Fibroblast of upper back skin (primary cell): ENCODE results near the gene ERN2.
"Not testable (repeated sequence)": the region's sequence is repeated elsewhere in the genome, so short reads cannot be mapped to it uniquely, and the experiment has no call there.

Source experiments
- DNase-seq: peaks from one replicate; pipeline ENCODE4 v3.0.0-alpha.2; 2013

ERN2 gene

DNA sequence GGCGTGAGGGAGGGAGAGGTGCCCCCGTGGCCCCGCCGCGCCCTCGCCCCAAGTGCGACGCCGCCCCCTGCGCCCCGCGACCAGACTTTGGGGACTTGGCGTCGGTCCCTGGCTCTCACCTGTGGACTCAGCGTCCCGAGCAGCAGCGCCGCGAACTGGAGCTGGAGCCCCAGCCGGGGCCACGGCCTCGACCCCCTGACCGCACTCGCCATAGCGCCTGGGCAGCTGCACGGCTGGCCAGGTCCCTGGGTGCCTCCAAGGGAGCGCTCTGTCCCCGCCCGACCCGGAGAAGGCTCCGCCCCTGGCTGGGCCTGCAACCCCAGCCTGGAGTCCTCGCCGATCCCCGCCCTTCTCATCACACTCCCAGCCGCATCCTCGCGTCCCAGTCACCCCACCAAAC lies at the start of gene ERN2:
TSS of gene ERN2 (minus strand) at position 247 of the 400 bp plus-strand sequence. CDS start at position 212, 35 bp downstream.
- no peak for DNase-seq

DNA sequence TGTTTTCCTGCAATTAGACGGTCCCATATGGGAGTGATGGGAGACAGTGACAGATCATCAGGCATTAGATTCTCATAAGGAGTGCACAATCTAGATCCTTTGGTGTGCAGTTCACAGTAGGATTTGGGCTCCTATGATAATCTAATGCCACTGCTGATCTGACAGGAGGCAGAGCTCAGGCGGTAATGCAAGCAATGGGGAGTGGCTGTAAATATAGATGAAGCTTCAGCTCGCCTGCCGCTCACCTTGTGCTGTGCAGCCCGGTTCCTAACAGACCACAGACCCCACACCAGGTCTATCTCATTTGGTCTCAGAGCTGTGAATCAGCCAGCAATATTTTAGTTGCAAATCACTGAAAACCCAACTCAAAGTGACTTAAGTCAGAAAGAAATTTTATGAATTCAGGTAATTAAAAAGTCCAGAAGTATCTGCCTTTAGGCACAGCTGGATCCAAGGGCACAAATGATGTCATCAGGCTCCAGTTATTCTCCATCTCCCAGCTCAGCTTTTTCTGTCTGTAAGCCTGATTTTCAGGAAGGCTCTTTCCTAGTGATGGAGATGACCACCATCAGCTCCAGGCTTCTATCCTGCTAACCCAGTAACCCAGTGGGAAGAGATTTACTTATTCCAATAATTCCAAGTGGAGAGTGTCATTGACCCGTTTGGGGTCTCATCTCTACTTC lies 45.1 kb upstream of the ERN2 start:
- no peak for DNase-seq

DNA sequence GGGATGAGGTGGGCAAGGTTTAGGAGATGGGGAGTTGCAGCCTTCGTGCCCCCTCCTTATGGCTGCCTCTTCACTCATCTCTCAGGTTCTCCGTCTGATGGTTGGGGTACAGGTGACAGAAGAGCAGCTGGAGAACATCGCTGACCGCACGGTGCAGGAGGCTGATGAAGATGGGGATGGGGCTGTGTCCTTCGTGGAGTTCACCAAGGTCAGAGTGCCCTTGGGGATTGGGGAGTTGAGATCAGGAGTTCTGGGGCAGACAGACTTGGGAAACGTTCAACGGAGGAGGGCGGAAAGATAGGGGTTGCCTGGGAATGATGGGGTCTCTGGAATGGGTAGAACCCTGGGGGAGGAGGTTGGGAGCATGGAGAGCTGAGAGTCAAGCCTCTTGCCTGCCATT lies 44.1 kb upstream of the ERN2 start:
- DNase-seq: no peak

DNA sequence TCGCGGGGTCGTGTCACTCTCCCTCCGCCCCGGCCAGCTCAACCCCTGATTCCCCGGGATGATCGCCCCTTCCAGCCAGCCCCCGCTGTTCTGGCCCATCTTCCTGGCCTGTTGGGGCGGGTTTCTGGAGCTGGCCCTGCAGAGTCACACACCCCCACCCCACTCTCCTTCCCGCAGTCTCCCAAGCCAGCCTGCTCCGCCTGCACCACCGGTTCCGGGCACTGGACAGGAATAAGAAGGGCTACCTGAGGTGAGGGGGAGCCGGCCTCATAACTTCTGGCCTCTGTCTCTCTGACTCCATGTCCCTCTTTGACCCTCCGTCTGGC lies 42.4 kb upstream of the ERN2 start:
- no peak for DNase-seq

DNA sequence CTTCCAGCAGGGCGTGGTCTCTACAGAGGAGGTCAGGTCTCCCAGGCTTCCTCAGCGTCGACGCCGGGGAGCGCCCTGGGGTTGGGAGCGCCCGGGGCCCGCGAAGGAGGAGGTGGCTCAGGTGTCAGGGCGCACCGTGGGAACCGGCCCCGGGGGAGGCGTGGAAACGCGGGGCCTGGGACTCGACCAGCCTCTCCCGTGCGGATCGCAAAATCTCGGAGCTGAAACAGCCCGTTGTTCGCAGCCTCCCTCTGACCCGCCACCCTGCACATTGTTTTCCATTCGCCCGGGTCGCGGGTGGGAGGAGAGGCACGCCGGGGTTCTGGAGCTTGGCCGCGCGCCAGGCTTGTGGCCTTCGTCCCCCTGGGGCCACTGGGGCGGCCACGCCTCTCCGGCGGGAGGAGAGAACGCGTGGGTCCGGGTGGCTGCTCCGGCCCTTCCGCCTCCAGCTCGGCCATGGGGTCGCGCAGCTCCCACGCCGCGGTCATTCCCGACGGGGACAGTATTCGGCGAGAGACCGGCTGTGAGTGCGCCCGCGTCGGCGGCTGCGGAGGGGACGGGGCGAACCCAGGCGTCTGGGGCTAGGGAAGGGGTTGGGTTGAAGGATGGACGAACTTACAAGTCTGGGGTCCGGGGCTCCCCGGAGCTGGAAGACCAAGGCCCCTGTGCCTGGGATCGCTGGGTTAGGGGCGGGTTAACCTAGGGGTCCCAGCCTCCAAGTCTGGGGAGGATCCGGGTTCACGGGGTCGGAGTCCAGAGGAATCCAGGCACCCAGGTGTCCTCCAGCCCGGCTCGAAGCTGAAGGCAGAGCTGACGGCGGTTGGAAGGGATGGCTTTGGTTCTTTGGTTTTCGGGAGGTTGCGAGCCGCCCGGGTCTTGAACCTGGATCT lies 41.8 kb upstream of the ERN2 start, which contains the start of gene CHP2:
TSS of gene CHP2 (plus strand) at position 433 of the 890 bp plus-strand sequence. CDS start at position 457, 24 bp downstream.
- no peak for DNase-seq

DNA sequence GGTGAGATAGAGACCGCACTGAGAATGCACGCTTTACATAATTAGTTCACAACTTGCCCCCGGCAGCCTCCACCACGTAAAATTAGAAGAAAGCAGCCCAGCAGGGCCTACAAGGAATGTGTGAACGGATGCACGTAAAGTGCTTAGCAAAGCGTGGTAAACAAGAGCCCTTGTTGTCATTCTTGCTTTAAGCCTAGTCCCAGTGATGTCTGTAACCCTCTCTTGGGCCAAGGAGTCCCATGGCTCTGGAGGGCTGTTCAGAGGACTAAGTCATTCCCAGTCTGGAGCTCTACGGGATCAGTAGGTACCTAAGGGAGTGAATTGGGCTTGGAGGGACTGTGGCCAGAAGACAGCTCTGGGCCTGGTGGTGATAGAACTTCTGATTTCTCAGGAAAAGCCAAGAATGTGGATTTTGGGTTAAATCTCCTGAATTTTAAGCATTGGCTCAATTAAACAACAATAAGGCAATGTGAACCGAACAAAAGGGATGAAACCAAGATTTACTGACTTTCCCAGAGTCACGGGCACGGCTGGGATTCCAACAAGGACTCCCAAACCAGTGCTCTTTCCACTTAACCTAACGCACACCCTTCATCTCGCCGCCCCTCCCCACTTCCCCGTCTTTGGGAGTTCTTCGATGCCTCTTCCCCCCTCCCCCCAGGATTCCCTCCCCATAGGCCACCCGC lies 41.0 kb upstream of the ERN2 start:
- no peak for DNase-seq

DNA sequence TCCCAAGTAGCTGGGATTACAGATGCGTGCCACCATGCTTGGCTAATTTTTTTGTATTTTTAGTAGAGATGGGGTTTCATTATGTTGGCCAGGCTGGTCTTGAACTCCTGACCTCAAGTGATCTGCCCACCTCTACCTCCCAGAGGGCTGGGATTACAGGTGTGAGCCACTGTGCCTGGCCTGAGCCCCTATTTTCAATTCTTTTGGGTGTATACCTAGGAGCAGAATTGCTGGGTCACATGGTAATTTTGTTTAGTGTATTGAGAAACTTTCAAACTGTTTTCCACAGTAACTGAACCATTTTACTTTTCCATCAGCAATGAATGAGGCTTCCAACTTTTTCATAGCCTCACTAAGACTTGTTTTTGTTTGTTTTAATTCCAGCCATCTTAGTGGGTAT lies 38.0 kb upstream of the ERN2 start:
- not testable (repeated sequence) for DNase-seq

DNA sequence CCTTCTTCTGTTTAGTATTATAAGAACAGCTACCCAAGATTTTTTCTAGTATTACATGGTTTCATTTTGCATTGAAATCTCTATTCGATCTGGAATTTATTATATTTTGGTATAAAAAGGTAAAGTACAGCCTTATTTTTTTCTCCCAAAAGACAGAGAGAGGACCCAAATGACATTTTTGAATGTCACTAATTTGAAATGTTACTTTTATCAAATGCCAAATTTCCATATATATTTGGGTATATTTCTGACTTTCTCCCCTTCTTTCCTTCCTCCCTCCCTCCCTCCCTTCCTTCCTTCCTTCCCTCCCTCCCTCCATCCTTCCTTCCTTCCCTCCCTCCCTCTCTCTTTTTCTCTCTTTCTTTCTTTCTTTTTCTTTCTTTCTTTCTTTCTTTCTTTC lies 35.6 kb upstream of the ERN2 start:
- no peak for DNase-seq

DNA sequence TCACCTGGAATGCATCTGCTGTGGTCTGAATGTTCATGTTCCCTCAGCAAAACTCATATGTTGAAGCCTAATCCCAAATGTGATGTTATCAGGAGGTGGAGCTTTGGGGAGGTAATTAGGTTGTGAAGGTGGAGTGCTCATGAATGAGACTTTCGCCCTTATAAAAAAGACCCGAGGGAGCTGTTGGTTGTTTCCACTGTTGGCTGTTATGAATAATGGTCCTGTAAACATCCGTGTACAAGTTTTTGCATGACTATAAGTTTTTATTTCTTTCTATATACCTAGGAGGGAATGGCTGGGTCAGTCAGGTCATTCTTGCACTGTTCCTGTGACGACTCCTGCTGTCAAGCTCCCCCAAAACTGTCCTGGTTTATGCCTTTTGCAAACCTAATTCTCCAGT lies 32.2 kb upstream of the ERN2 start:
- DNase-seq: no peak

DNA sequence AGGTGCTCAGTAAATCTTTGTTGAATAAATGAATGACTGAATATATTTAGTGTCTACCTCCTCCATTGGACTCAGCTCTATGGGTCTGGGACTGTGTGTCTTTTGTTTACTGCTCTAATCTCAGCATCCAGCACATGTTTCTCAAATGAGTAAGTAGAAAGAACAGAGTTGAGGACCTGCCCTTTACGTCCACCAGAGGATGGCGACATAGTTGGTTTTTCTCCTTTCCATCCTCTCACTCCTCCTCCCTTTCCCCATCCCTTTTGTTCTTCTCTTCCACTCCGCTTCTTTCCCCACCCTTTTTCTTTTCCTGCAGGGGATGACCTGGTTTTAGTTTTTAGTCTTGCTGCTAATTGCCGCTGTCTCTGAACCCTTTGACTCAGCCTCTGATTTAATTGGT lies 29.7 kb upstream of the ERN2 start:
- no peak for DNase-seq

DNA sequence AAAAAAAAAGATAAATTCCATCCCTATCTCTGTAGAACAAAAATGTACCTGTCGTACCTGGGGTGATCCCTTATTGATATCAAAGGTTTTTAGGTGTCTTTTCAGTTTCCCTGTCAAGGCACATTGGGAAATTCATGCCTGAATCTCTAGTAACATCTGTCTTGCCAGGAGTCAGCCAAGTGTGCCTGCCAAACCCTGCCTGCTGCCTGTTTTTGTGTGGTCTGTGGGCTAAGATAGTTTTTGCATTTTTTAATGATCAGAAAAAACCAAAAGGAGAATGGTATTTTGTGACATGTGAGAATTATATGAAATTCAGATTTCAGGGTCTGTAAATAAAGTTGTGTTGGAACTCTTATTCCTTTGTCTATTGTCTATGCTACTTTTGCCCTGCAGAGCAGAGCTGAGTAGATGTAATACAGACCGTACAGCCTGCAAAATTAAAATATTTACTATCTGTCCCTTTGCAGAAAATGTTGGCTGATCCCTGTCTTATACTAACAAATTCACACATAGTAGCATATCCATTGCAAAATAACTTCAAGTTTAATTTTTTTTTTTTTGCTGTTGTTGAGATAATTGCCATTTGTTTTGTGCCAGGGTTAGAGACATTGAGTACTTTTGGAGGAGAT lies 28.8 kb upstream of the ERN2 start:
- no peak for DNase-seq

DNA sequence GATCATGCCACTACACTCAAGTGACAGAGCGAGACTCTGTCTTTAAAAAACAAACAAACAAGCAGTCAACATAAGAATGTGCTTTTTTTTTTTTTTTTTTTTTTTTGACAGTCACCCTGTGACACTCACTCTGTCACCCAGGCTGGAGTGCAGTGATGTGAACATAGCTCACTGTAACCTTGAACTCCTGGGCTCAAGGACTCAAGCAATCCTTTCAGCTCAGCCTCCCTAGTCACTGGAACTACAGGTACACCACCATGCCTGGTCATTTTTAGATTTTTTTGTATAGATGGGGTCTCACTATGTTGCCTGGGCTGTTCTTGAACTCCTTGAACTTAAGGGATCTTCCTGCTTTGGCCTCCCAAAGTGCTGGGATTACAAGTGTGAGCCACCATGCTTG lies 26.5 kb upstream of the ERN2 start:
- DNase-seq: no peak

DNA sequence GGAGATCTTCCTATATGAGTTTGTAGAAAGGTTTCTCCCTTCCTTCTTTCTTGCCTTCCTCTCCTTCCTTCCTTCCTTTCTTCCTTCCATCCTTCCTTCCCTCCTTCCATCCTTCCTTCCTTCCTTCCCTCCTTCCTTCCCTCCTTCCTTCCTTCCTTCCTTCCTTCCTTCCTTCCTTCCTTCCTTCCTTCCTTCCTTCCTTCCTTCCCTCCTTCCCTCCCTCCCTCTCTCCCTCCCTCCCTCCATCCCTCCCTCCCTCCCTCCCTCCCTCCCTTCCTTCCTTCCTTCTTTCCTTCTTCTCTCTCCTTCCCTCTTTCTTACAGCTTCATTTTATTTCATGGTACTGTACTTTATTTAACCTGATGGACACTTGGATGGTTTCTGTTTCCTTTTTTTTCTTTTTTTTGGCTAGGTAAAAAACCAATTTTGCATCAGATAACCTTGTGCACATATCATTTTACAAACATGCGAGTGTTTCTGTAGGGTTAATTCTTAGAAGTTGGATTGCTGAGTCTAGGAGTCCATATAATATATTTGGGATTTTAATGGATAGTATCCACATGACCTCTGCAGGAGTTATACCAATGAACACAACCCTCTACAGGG lies 24.5 kb upstream of the ERN2 start:
- not testable (repeated sequence) for DNase-seq

DNA sequence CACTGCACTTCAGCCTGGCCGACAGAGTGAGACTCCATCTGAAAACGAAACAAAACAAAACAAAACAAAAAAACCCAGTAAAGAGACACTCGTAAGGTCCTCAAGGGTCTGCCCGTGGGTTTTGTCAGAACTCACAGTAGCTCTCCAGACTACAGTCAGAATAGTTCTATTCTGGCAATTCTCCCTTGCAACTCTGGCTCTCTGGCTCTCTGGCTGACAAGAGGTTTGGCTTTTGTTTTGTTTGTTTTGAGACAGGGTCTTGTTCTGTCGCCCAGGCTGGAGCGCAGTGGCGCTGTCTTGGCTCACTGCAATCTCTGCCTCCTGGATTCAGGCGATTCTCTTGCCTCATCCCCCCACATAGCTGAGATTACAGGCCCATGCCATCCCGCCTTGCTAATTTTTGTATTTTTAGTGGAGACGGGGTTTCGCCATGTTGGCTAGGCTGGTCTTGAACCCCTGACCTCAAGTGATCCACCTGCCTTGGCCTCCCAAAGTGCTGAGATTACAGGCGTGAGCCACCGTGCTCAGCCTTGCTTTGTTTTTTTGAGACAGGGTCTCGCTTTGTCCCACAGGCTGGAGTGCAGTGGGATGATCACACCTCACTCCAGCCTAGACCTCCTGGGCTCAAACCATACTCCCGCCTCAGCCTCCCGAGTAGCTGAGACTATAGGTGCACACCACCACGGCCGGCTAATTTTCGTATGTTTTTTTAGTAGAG lies 21.3 kb upstream of the ERN2 start:
- no peak for DNase-seq

DNA sequence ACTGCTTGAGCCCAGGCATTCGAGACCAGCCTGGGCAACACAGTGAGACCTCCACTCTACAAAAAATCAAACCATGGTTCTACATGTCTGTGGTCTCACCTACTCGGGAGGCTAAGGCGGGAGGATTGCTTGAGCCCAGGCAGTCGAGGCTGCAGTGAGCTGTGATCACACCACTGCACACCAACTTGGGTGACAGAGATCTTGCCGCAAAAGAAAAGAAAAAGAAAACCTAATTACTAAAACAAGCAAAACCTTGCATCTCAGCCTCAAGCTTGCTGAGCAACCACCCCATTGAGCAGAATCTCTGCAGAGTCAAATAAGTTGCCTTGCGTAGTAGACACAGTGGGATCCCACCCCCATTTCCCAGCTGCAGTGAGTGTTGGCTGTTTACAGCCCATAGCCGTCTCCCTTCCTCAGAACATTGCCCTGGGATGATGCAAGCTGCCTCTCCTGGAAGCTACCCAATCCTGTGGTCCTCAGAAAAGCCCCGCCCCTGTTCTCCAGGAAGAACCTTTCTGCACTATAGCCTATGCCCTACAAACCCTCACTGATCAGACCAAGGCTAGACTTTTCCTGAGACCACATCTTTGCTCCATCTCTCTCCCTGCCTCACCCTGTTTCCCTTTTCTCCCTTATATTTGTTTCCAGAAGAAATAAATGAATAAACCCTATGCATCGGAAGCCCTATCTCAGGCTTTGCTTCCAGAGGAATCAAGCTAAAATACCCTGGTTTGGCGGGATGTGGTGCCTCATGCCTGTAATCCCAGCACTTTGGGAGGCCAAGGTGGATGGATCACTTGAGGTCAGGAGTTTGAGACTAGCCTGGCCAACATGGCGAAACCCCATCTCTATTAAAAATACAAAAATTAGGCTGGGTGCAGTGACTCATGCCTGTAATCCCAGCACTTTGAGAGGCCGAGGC lies 16.7 kb upstream of the ERN2 start:
- peak; percentile 36 for DNase-seq

DNA sequence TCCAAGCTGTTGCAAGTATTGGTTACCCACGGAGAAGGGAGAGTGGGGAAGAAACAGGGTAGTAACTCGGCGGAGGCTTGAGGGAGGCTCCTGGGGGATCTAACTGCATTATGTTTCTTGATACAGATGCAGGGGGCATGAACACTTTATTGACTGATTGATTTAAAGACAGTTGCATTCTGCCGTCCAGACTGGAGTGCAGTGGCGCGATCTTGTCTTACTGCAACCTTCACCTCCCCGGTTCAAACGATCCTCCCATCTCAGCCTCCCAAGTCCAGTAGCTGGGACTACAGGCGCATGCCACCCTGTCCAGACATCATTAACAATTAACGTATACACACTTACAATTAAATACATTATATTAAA lies 15.1 kb upstream of the ERN2 start:
- DNase-seq: no peak

DNA sequence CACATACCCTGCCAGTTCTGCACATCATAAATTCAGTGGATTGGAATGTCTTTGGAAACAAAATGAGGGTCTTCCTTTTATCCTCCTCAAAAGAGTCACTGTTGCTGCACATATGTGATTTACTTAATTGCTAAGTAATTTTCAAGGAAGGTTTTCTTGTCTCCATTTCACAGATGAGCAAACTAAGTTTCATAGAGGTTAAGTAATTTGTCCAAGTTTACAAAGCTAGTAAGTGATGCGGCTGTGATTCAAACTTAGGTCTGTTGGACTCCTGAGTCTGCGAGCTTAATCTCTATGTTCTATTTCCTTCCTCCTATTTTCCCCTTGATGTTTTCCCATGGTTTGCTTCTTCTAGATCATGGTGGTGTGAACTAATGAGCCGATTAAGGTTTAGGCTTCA lies 13.7 kb upstream of the ERN2 start:
- DNase-seq: no peak

DNA sequence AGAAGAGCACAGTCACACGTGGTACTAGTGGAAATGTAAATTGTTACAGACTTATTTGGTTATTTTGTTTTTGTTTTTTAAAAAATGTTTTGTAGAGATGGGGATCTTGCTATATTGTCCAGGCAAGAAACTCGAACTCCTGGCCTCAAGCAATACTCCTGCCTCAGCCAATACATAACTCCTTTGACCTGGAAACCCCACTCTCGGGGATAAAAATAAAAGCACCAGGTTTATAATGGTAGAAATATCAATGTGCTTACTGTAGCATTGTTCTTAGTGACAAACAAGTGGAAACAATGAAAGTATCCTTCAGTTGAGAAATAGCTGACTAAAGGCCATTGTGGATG lies 11.7 kb upstream of the ERN2 start:
- DNase-seq: no peak

DNA sequence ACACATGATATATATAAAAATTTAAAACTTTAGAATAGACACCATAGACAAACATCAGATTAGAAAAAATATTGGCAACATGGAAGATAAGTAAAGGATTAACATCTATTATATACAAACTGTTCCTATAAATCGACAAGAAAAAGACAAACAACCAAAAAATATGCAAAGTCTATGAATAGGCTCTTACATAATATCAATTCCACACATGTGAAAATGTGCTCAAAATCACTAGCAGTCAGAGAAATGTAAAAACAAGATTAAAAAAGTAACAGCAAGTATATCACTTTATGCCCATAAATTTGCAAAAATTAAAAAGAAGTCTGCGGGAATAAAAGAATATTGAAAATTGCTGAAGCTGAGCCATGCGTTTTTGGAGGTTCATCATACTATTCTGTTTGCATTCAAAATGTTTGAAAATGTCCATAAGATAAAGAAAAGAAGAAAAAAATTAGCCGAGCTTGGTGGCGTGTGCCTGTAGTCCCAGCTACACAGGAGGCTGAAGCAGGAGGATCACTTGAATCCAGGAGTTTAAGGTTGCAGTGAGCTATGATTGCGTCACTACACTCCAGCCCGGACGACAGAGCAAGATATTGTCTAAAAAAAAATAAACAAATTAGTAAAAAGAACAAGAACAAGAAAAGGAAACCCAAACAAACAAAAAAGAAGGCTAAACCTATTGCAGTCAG lies 11.2 kb upstream of the ERN2 start:
- no peak for DNase-seq

DNA sequence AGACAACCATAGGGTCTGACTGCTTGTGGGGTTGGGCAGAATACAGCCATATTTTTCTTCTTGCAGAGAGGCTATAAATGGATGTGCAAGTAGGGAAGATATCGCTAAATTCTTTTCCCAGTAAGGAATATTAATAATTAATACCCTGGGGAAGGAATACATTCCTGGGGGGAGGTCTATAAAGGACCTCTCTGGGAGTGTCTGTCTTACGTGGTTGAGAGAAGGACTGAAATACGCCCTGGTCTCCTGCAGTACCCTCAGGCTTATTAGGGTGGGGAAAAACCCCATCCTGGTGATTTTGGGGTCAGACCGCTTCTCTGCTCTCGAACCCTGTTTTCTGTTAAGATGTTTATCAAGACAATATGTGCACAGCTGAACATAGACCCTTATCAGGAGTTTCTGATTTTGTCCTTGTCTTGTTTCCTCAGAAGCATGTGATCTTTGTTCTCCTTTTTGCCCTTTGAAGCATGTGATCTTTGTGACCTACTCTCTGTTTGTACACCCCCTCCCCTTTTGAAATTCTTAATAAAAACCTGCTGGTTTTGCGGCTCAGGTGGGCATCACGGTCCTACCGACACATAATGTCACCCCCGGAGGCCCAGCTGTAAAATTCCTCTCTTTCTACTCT lies 9.7 kb upstream of the ERN2 start:
- not testable (repeated sequence) for DNase-seq
